ENCODE measurements around the gene MNAT1. TPM values are rescaled to one million over a fixed set of nuclear protein-coding genes. Genes with fewer than 3 reads are reported as not detected.

MNAT1 gene
- total RNA-seq, 1 donor from 2014 or later = 32.7 TPM

DNA sequence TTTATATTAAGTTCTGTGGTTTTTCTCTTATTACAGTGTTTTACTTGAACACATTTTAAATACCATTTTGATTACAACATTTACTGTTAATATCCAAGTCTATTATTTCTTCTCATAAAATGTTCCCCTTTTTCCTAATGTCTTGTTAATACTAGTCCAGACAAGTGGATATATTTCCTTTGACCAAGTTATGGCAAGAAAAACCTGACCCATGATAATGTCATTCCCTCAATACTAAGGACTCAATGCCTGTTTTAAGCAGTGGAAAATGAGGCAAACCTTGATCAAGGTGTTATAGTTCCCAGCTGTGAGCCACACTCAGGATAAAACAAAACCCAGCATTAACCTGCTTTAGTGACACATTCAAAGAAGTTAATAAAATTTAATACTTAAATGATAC, 234.1 kb downstream of the MNAT1 start:
- H3K4me1 Mint-ChIP-seq (ENCODE audit: unreplicated experiment) = peaks cover 13% of the 10 kb centered on the region
- peaks cover 8% of the 10 kb centered on the region for H3K36me3 Mint-ChIP-seq
- no peak for DNase-seq (ENCODE audit: extremely low spot score, unreplicated experiment)
- H3K27ac Mint-ChIP-seq = no peak overlapping the region
- no peaks in the 10 kb centered on the region for H3K9me3 Mint-ChIP-seq
- H3K27me3 Mint-ChIP-seq = no peaks in the 10 kb centered on the region
- no peak overlapping the region for H3K4me3 Mint-ChIP-seq
- TF ChIP-seq, protein P1, sequence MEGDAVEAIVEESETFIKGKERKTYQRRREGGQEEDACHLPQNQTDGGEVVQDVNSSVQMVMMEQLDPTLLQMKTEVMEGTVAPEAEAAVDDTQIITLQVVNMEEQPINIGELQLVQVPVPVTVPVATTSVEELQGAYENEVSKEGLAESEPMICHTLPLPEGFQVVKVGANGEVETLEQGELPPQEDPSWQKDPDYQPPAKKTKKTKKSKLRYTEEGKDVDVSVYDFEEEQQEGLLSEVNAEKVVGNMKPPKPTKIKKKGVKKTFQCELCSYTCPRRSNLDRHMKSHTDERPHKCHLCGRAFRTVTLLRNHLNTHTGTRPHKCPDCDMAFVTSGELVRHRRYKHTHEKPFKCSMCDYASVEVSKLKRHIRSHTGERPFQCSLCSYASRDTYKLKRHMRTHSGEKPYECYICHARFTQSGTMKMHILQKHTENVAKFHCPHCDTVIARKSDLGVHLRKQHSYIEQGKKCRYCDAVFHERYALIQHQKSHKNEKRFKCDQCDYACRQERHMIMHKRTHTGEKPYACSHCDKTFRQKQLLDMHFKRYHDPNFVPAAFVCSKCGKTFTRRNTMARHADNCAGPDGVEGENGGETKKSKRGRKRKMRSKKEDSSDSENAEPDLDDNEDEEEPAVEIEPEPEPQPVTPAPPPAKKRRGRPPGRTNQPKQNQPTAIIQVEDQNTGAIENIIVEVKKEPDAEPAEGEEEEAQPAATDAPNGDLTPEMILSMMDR (conservative IDR thresholded peaks at IDR 0.05) = no peak

DNA sequence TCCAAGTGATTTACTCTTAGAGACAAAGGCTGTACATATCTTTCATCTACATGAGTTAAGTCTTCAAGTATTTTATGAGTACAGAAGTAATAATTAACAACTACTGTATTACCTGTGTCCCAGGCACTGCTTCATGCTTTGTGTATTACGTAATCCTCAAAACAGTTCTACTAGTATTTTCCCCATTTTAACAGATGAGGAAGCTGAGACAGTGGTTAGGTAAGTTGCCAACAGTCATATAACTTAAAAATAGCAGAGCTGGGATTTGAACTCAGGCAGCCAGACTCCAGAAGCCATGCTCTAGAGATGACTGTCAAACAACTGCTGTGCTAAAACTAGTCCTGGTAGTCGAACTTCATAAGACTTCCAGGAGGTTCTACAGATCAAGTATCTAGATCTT, 235.6 kb downstream of the MNAT1 start:
- no peaks in the 10 kb centered on the region for H3K27me3 Mint-ChIP-seq
- DNase-seq (ENCODE audit: extremely low spot score, unreplicated experiment) = no peak
- no peaks in the 10 kb centered on the region for H3K9me3 Mint-ChIP-seq
- H3K4me3 Mint-ChIP-seq = no peak overlapping the region
- peaks cover 6% of the 10 kb centered on the region for H3K4me1 Mint-ChIP-seq (ENCODE audit: unreplicated experiment)
- H3K27ac Mint-ChIP-seq = no peak overlapping the region
- peaks cover 13% of the 10 kb centered on the region for H3K36me3 Mint-ChIP-seq
- TF ChIP-seq, protein P1 (conservative IDR thresholded peaks at IDR 0.05) = no peak

DNA sequence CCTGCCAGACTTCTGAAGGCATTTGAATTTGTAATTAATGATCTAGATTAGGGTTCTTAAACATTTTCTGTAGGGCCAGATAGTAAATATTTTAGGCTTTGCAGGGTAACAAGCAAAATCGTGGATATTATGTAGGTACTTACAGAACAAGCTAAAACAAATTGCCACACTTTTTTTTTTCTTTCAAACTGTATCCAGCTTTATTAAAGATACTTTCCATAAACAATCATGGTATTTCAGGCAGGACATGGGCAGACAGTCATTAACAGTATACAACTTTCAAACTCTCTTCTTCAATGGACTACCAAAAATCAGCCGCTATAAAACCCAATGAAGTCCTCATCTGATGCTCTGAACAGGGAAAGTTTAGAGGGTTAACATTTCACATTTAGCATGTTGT, 236.7 kb downstream of the MNAT1 start:
- Mint-ChIP-seq H3K27ac (no peak overlapping the region), H3K36me3 (peaks cover 13% of the 10 kb centered on the region), H3K4me1 (ENCODE audit: unreplicated experiment) (peaks cover 3% of the 10 kb centered on the region), H3K9me3 (no peaks in the 10 kb centered on the region), H3K4me3 (no peak overlapping the region), H3K27me3 (no peaks in the 10 kb centered on the region)
- DNase-seq (ENCODE audit: extremely low spot score, unreplicated experiment) = no peak
- TF ChIP-seq, protein P1 (conservative IDR thresholded peaks at IDR 0.05) = no peak

DNA sequence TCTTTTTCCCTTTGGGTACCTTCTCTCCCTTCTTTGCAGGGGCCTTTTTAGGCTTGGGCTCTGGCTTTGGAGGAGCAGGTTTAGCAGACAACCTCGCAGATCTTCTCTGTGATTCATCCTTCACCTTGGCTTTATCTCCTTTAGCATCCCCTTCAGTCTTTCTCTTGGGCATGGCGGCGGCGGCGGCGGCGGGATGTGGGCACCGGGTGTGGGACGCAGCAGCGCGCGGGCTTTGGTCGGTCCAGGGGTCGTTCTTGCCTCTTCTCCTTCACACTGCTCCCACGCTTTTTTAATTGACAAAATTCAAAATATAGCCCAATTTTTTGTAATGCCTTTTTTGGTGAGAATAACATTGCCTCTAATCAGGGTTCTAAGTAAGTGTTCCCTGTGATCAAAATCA, 237.7 kb downstream of the MNAT1 start:
- no peak overlapping the region for H3K4me3 Mint-ChIP-seq
- H3K9me3 Mint-ChIP-seq = no peaks in the 10 kb centered on the region
- peaks cover 17% of the 10 kb centered on the region for H3K36me3 Mint-ChIP-seq
- H3K4me1 Mint-ChIP-seq (ENCODE audit: unreplicated experiment) = no peaks in the 10 kb centered on the region
- no peaks in the 10 kb centered on the region for H3K27me3 Mint-ChIP-seq
- TF ChIP-seq, protein P1 (conservative IDR thresholded peaks at IDR 0.05) = no peak
- no peak overlapping the region for H3K27ac Mint-ChIP-seq
- DNase-seq (ENCODE audit: extremely low spot score, unreplicated experiment) = no peak

DNA sequence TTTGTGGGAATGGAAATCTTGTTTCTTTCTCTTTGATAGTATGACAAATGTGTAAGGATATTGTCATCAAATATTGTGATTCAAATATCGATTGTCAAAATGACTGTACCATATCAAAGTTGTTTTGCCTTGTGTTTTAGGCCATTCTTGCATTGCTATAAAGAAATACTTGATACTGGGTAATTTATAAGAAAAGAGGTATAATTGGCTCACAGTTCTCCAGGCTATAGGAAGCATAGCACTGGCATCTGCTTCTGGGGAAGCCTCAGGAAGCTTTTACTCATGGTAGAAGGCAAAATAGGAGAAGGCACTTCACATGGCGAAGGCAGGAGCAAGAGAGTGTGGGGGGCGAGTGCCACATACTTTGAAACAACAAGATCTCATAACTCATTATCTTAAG, 238.5 kb downstream of the MNAT1 start:
- Mint-ChIP-seq H3K27ac (peak overlapping the region; percentile 17), H3K27me3 (no peaks in the 10 kb centered on the region), H3K4me1 (ENCODE audit: unreplicated experiment) (peaks cover 5% of the 10 kb centered on the region), H3K9me3 (no peaks in the 10 kb centered on the region), H3K36me3 (peaks cover 21% of the 10 kb centered on the region), H3K4me3 (no peak overlapping the region)
- TF ChIP-seq, protein P1 (conservative IDR thresholded peaks at IDR 0.05) = no peak
- DNase-seq (ENCODE audit: extremely low spot score, unreplicated experiment) = no peak

DNA sequence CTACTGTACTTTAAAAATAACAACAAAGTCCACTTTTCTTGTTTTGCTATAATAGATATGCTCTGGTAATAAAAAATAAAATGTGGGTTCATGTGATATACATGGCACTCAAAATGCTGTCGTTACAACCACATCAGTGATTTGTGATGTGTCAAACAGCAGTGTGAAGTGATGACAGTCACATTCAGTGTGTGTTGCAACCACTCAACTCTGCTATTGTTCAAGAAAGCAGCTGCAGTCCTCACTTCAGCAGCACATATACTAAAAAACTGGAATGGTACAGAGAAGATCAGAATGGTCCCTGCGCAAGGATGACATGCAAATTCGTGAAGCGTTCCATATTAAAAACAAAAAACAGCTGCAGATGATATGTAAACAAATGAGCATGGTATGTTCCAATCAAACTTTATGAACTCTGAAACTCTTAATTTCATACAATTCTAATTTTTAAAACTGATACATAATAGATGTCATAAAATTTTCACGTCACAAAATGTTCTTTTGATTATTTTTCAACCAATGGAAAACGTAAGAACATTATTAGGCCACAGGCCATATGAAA, 239.6 kb downstream of the MNAT1 start:
- H3K36me3 Mint-ChIP-seq = peaks cover 26% of the 10 kb centered on the region
- no peak for DNase-seq (ENCODE audit: extremely low spot score, unreplicated experiment)
- no peak overlapping the region for H3K4me3 Mint-ChIP-seq
- no peaks in the 10 kb centered on the region for H3K9me3 Mint-ChIP-seq
- H3K27me3 Mint-ChIP-seq = no peaks in the 10 kb centered on the region
- no peak overlapping the region for H3K27ac Mint-ChIP-seq
- peaks cover 12% of the 10 kb centered on the region for H3K4me1 Mint-ChIP-seq (ENCODE audit: unreplicated experiment)
- TF ChIP-seq, protein P1 (conservative IDR thresholded peaks at IDR 0.05) = no peak

All from type B pancreatic cell (in vitro differentiated cells).